GM18508 (cell line): ENCODE measurements around the gene SRD5A1.

Experiments
- ATAC-seq: cut with Tn5 transposase; IDR thresholded peaks from one replicate; pipeline ENCODE4 v1.9.1; 2021; ENCODE audit warnings: moderate number of reproducible peaks; ENCODE audit not compliant: insufficient read depth, unreplicated experiment

The SRD5A1 gene

DNA sequence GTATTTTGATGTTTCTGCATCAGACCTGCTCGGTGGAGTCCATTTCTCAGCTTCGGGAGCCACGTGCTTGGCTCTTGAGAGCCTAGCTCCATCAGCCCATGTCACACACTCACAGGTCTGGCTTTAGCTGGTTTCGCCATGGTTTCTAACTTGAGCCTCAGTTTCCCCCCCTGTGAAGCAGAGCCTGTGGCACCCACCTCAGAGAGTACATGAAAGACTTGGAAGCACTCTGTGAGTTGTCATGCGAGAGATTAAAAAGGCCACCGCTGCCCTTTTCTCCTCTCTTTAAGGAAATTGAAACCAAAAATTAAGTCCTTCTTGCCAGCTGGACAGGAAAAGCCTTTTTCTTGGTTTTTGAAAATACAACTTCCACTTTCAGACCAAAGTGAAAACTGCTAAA is 88.8 kb downstream of the SRD5A1 start:
- no peak for ATAC-seq

DNA sequence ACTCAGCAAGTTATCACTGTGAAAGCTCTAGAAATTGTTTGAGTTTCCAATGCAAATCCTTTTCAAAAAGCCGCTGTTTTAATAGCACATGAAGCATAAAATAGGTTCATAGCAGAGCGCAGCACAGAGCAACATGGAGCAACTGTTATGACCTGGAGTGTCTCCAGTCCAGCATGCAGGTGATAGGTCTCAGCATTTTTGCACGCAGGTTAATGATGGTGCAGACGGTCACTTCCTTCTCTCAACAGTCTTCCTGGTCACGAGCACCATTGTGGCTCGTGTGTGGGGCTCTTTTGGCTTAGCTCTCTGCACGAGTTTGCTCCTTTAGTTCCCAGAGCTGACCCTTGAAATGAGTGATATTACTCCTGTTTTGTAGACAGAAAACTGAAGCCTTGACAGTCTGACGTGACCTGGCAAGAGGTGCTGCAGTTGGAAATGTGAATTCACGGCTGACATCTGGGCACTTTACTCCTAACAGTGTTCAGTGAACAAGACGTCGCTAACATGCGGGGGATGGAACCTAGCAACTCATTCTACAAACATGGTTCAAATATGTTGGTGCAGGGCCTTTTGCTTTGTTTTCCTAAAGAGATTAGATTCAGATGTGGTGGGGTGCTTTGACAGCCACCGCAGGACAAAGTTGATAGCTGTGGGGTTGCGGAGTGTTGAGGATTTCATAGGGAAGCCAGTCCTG is 90.0 kb downstream of the SRD5A1 start:
- no peak for ATAC-seq

DNA sequence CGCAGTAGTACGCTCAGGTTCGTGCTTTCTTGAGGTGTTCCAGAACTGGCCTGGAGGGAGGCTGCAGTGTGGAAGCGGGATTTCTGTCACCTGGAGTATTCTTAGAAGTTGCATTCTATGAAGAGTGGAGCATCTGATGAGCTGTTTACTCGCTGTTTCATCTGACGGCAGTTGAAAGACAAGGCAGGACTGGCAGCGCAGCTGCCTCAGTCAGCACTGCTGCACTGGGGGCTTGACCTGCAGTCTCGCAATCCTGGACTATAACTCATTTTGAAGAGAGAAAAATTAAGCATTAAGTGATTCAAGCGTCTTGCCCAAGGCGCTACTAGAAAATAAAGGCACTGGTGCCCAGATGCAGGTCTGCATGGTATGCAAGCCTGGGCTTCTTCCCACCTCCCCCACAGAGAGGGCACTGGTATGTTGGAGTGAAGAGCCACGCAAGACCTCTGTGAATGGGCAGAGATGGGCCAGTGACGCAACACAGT is 90.6 kb downstream of the SRD5A1 start:
- ATAC-seq, result no peak
